Mesothelial cell of epicardium (in vitro differentiated cells): ENCODE results near the gene KAZN. TPM values are rescaled to one million over a fixed set of nuclear protein-coding genes. Genes with fewer than 3 reads are reported as not detected.

ENCODE experiments used
- DNase-seq, 2 experiments: peaks; one replicate each; pipeline ENCODE4 v3.0.0; 2021; ENCODE audit warnings: low spot score in 2 of 2; ENCODE audit not compliant: unreplicated experiment in 2 of 2
- H3K27ac Mint-ChIP-seq: 2 replicates; pipeline ENCODE4 v1.8.0; 2021; ENCODE audit warnings: mixed read lengths
- H3K27me3 Mint-ChIP-seq: 2 replicates; pipeline ENCODE4 v1.8.0; 2021; ENCODE audit warnings: low read depth, mixed read lengths
- H3K36me3 Mint-ChIP-seq: 2 replicates; pipeline ENCODE4 v1.8.0; 2021; ENCODE audit warnings: mixed read lengths
- H3K4me1 Mint-ChIP-seq: 2 replicates; pipeline ENCODE4 v1.8.0; 2021; ENCODE audit warnings: mixed read lengths
- H3K4me3 Mint-ChIP-seq: 2 replicates; pipeline ENCODE4 v1.8.0; 2021; ENCODE audit warnings: mild to moderate bottlenecking, moderate library complexity, mixed read lengths
- H3K9me3 Mint-ChIP-seq: 2 replicates; pipeline ENCODE4 v1.8.0; 2021; ENCODE audit warnings: mixed read lengths
- CTCF ChIP-seq: fragments of 200-600 bp; sonication (generic); IDR thresholded peaks from one replicate; pipeline ENCODE4 v1.5.0; 2021; ENCODE audit warnings: antibody characterized with exemption; ENCODE audit not compliant: unreplicated experiment
- total RNA-seq: library from RNA; stranded (reverse); gene quantifications from 3 replicates; pipeline ENCODE4 v1.2.1, GENCODE V29; 2021

The KAZN gene
- total RNA-seq, 1 donor from 2014 or later, result 38.4 TPM

GRCh38 chr1:14757286-14757625, 158.8 kb downstream of the KAZN start:
- no peak overlapping the region for H3K4me3 Mint-ChIP-seq
- no peaks in the 10 kb centered on the region for H3K27me3 Mint-ChIP-seq
- H3K27ac Mint-ChIP-seq, result peak overlapping the region; percentile 87
- H3K36me3 Mint-ChIP-seq, result peaks cover 2% of the 10 kb centered on the region
- H3K4me1 Mint-ChIP-seq, result peaks cover 56% of the 10 kb centered on the region
- TF ChIP-seq CTCF, result no peak
- peaks cover 9% of the 10 kb centered on the region for H3K9me3 Mint-ChIP-seq
- DNase-seq, result no peak

GRCh38 chr1:14759042-14759818, 160.7 kb downstream of the KAZN start:
- no peak for DNase-seq
- H3K27ac Mint-ChIP-seq, result peak overlapping the region; percentile 54
- no peaks in the 10 kb centered on the region for H3K27me3 Mint-ChIP-seq
- peaks cover 2% of the 10 kb centered on the region for H3K36me3 Mint-ChIP-seq
- H3K9me3 Mint-ChIP-seq, result no peaks in the 10 kb centered on the region
- H3K4me3 Mint-ChIP-seq, result no peak overlapping the region
- no peak for TF ChIP-seq CTCF
- peaks cover 56% of the 10 kb centered on the region for H3K4me1 Mint-ChIP-seq

- Mint-ChIP-seq H3K4me3 (no peak overlapping the region), H3K36me3 (peaks cover 2% of the 10 kb centered on the region), H3K4me1 (peaks cover 56% of the 10 kb centered on the region)
Observed at GRCh38 chr1:14759843-14760242, 161.4 kb downstream of the KAZN start.

DNA sequence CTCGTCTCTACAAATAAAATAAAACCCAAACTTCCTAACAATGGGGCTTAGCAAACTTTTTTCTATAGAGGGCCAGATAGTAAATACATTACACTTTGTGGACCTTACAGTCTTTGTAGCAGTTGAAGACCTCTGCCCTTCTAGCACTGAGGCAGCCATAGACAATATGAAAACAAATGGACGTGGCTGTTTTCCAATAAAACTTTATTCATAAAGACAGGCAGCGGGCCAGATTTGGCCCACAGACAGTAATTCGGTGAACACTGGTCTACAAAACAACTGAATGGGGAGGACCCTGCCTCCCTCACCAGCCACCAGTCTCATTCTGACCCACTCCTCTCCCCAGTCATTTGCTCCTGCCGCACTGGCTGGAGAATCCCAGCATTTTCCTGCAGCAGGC, 162.3 kb downstream of the KAZN start:
- H3K4me3 Mint-ChIP-seq, result no peak overlapping the region
- peaks cover 11% of the 10 kb centered on the region for H3K36me3 Mint-ChIP-seq
- peaks cover 50% of the 10 kb centered on the region for H3K4me1 Mint-ChIP-seq
- DNase-seq, result no peak
- no peak for TF ChIP-seq CTCF
- H3K27me3 Mint-ChIP-seq, result no peaks in the 10 kb centered on the region
- no peak overlapping the region for H3K27ac Mint-ChIP-seq
- peaks cover 7% of the 10 kb centered on the region for H3K9me3 Mint-ChIP-seq

More at GRCh38 chr1:14759843-14760242, 161.4 kb downstream of the KAZN start:
- Mint-ChIP-seq H3K9me3 (no peaks in the 10 kb centered on the region), H3K27me3 (no peaks in the 10 kb centered on the region), H3K27ac (no peak overlapping the region)
- no peak for TF ChIP-seq CTCF
- DNase-seq, result no peak

DNA sequence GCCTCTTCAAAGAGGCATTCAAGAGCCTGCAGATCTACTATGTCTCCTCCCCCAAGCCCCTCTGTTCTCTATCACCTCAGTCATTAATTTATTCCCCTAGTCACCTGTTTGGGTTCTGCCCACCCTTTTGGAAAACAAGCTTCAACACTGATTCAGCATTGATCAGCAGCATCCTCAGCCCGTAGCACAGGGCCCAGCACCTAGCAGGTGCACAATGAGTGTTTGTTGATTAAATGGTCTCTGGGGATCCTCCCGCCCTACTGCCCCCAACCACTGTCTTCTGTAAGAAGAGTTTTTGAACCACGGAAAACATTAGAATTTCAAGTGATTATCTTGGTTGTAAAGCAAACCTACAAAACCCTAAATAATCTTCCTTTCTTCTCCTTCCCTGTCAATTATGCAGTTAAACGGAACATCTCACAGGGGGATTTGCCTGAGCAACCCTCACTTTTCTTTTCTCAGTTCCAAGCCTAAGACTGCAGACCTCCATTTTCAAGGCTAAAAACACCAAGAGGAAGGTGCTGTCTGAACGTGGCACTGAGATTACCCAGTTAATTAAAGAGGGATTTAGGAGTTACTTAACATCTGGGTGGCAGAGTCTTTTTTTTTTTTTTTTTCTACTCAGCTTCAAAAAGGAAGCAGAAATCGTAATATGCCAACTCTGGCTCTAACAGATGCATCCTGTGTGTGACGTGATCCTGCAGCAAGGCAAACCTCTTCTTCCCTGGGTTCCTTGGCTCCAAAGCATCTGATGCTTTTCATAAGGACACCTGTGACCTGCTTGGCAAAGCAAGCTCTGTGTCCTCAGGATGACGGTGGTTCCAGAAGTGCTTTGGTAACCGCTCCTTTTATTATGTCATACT, 163.0 kb downstream of the KAZN start:
- Mint-ChIP-seq H3K4me3 (no peak overlapping the region), H3K36me3 (peaks cover 13% of the 10 kb centered on the region), H3K27me3 (no peaks in the 10 kb centered on the region), H3K9me3 (peaks cover 7% of the 10 kb centered on the region), H3K27ac (no peak overlapping the region), H3K4me1 (peaks cover 42% of the 10 kb centered on the region)
- no peak for TF ChIP-seq CTCF
- DNase-seq, result no peak
